HFFc6 (cell line): Measurements from ENCODE around the gene FRMPD4. TPM values are rescaled to one million over a fixed set of nuclear protein-coding genes. Genes with fewer than 3 reads are reported as not detected.

Source experiments
- DNase-seq: peaks from one replicate; pipeline ENCODE4 v3.0.0-alpha.2; 2018
- H3K27ac Mint-ChIP-seq: 2 replicates; pipeline ENCODE4 v1.8.0; 2020; ENCODE audit warnings: mild to moderate bottlenecking, mixed read lengths
- H3K27me3 Mint-ChIP-seq: 2 replicates; pipeline ENCODE4 v1.8.0; 2021; ENCODE audit warnings: mild to moderate bottlenecking, moderate library complexity, mixed read lengths; ENCODE audit not compliant: insufficient read depth
- H3K36me3 Mint-ChIP-seq: 2 replicates; pipeline ENCODE4 v1.8.0; 2021; ENCODE audit warnings: low read depth, mixed read lengths
- H3K4me1 Mint-ChIP-seq: 2 replicates; pipeline ENCODE4 v1.8.0; 2020; ENCODE audit warnings: low read depth, mixed read lengths
- H3K4me3 Mint-ChIP-seq: 2 replicates; pipeline ENCODE4 v1.8.0; 2020; ENCODE audit warnings: mild to moderate bottlenecking, moderate library complexity, mixed read lengths
- H3K9me3 Mint-ChIP-seq: 2 replicates; pipeline ENCODE4 v1.8.0; 2020; ENCODE audit warnings: mild to moderate bottlenecking, mixed read lengths
- CTCF ChIP-seq: fragments of 200-600 bp; sonication (generic); IDR thresholded peaks from 2 replicates; pipeline ENCODE4 v1.5.0; 2021; ENCODE audit warnings: antibody characterized with exemption, mild to moderate bottlenecking
- total RNA-seq, 6 experiments: library from RNA; stranded (reverse); fragmentation: NEBNext Ultra II Directional; extraction: Animal tissue kit (Norgen Biotek cat#: 25700); gene quantifications; 2 replicates in 1 of 6; 3 replicates in 5 of 6; pipeline ENCODE4 v1.2.3, GENCODE V29; 2021

FRMPD4 gene
- total RNA-seq, 6 experiments from 2014 or later = 0.09 to 0.55 (median 0.47) TPM

DNA sequence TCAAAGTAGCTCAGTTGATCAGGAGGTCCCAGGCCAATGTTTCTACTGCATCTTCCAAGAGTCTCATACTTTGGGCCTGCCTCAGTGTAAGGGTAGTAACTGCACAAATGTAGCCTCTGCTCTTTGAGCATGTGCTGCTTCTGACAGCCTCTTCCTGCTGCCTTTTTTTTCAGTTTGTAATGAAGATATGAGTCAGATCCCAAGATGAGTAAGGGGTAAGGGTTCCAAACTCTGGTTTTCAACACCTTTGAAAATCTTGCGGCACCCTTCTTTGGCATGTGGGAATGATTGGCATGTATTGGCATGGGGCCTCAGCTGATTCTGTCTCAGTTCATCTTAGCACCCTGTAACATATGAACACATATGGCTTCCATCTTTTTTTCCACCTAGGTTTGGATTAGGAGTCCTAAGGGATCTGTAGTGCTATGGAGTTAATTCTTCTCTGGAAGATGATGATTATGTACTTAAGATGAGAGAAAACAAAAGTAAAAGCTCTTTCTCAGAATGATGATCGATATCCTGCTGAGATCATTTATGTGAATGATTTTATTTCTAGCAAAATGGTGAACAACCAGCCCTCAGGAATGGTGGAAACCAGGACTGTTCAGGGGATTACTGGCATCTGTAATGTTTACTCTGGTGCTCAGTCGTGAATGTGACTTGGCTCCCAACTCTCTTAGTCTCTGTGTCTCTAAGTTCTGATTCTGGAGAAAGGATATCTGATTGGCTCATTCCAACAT lies 534.3 kb downstream of the FRMPD4 start:
- no peak overlapping the region; the same call in 1 of the 2 replicates for H3K4me3 Mint-ChIP-seq
- no peak for TF ChIP-seq CTCF
- H3K27ac Mint-ChIP-seq = no peak overlapping the region; the same call in 1 of the 2 replicates
- DNase-seq = no peak
- H3K4me1 Mint-ChIP-seq = peaks cover 19% of the 10 kb centered on the region; the same call in 1 of the 2 replicates
- no peaks in the 10 kb centered on the region for H3K27me3 Mint-ChIP-seq
- H3K36me3 Mint-ChIP-seq = no peaks in the 10 kb centered on the region
- H3K9me3 Mint-ChIP-seq = no peaks in the 10 kb centered on the region

DNA sequence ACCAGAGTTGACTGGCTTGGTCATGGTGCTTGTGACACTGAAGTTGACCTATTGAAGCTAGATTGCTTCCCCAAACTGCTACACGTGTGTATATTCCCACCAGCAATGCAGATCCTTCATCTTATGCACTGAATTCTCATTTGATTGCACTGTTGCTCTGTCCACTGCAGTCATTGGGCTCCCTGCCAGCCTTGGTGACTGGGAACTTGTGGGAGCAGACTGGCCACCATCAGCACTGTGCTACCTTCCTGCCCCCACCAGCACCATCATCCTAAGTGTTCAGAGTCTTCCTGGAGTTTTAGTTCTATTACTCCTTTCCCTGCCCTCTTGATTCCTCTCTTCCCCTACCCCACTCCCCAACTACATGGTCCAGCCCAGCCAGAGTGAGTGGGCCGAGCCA lies 535.2 kb downstream of the FRMPD4 start:
- no peak for DNase-seq
- no peak for TF ChIP-seq CTCF
- Mint-ChIP-seq H3K27me3 (no peaks in the 10 kb centered on the region), H3K4me3 (no peak overlapping the region), H3K27ac (no peak overlapping the region), H3K9me3 (no peaks in the 10 kb centered on the region), H3K36me3 (no peaks in the 10 kb centered on the region), H3K4me1 (peaks cover 19% of the 10 kb centered on the region; the same call in 1 of the 2 replicates)

GRCh38 chrX:12679522-12679921 lies 541.2 kb downstream of the FRMPD4 start:
- no peak for DNase-seq
- Mint-ChIP-seq H3K4me1 (no peaks in the 10 kb centered on the region; the same call in 1 of the 2 replicates), H3K4me3 (no peak overlapping the region), H3K27me3 (no peaks in the 10 kb centered on the region), H3K36me3 (no peaks in the 10 kb centered on the region), H3K27ac (no peak overlapping the region), H3K9me3 (no peaks in the 10 kb centered on the region)
- no peak for TF ChIP-seq CTCF

DNA sequence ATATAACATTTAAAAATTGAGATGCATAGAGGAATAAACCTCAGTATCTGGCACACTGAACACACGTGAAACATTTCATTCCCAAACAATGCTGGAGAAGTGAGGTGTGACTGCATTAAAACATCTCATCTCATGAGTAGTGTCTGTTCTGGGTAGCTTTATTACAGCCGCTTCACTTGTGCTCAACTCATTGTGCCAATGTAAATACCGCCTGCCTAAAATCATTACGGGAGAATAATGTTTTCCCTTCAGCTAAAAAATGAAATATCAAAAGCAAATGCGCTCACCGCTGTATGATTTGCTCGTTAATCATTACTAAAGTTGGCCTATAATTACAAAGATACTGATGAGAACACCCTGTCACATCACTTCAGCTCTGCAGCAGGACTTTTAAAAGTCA lies 542.8 kb downstream of the FRMPD4 start:
- TF ChIP-seq CTCF = no peak
- Mint-ChIP-seq H3K27ac (no peak overlapping the region), H3K36me3 (no peaks in the 10 kb centered on the region), H3K4me1 (peaks cover 11% of the 10 kb centered on the region; the same call in 1 of the 2 replicates), H3K27me3 (no peaks in the 10 kb centered on the region), H3K9me3 (no peaks in the 10 kb centered on the region), H3K4me3 (peak overlapping the region; percentile 57; the same call in 1 of the 2 replicates)
- DNase-seq = no peak

GRCh38 chrX:12685541-12685940 lies 547.3 kb downstream of the FRMPD4 start:
- Mint-ChIP-seq H3K4me1 (peaks cover 11% of the 10 kb centered on the region; the same call in 1 of the 2 replicates), H3K27ac (peak overlapping the region; percentile 25; the same call in 1 of the 2 replicates), H3K4me3 (no peak overlapping the region), H3K36me3 (no peaks in the 10 kb centered on the region), H3K9me3 (no peaks in the 10 kb centered on the region), H3K27me3 (no peaks in the 10 kb centered on the region)
- no peak for TF ChIP-seq CTCF
- DNase-seq = peak; percentile 1
